Naive thymus-derived CD8-positive, alpha-beta T cell (primary cell): Measurements from ENCODE around the gene NCOR2. TPM values are rescaled to one million over a fixed set of nuclear protein-coding genes. Genes with fewer than 3 reads are reported as not detected.

Experiments
- ATAC-seq, 2 donors: fragments of 150-1000 bp; cut with Tn5 transposase in 1 of 2; sonication (Bioruptor Pico), chemical (Tn5 transposase) in 1 of 2; 1 replicate in 1 of 2; 2 replicates in 1 of 2; pipeline ENCODE4 v1.10.0; 2021; ENCODE audit warnings: mild to moderate bottlenecking in 2 of 2, moderate library complexity in 2 of 2
- POLR2A ChIA-PET: fragments of 350-600 bp; sonication (Branson Sonifier 250); formaldehyde crosslinking; loops from one replicate; lab custom pipeline; 2021; ENCODE audit warnings: antibody characterized with exemption; lab: Charles Lee
- DNase-seq, 10 donors: peaks; one replicate each; pipeline versions ENCODE4 v3.0.0 to v3.0.0-alpha.2; 2020 to 2022
- H3K27ac Mint-ChIP-seq, 10 donors: one replicate each; pipeline ENCODE4 v1.8.0; 2020 to 2022; ENCODE audit warnings: mild to moderate bottlenecking in 10 of 10, mixed read lengths in 10 of 10, moderate library complexity in 4 of 10, inconsistent platforms in 1 of 10
- H3K27me3 Mint-ChIP-seq, 5 donors: one replicate each; pipeline ENCODE4 v1.8.0; 2021 to 2022; ENCODE audit warnings: mixed read lengths in 5 of 5
- H3K36me3 Mint-ChIP-seq, 3 donors: one replicate each; pipeline ENCODE4 v1.8.0; 2020 to 2022; ENCODE audit warnings: mixed read lengths in 3 of 3, mild to moderate bottlenecking in 2 of 3, inconsistent platforms in 1 of 3
- H3K4me1 Mint-ChIP-seq, 4 donors: one replicate each; pipeline ENCODE4 v1.8.0; 2021 to 2022; ENCODE audit warnings: mixed read lengths in 4 of 4
- H3K4me3 Mint-ChIP-seq, 10 donors: one replicate each; pipeline ENCODE4 v1.8.0; 2020 to 2022; ENCODE audit warnings: mild to moderate bottlenecking in 10 of 10, mixed read lengths in 10 of 10, moderate library complexity in 6 of 10, inconsistent platforms in 1 of 10
- H3K9me3 Mint-ChIP-seq, 9 donors: one replicate each; pipeline ENCODE4 v1.8.0; 2020 to 2022; ENCODE audit warnings: mixed read lengths in 9 of 9, mild to moderate bottlenecking in 3 of 9, inconsistent platforms in 1 of 9, moderate library complexity in 1 of 9
- polyA plus RNA-seq, 3 donors: library from polyadenylated mRNA; unstranded; fragments of 300-500 nt; fragmentation: Illumina TruSeq; gene quantifications; one replicate each; pipeline ENCODE4 v1.2.3, GENCODE V29; 2021
- total RNA-seq, 8 experiments: library from RNA in 2 of 8; stranded (reverse) in 2 of 8; gene quantifications; one replicate each; pipeline ENCODE4 v1.2.3 and lab custom pipeline; 2021 to 2026

NCOR2 gene
- total and polyA plus RNA-seq, 5 experiments from 2014 or later, result 2.3 to 86.7 (median 18.7) TPM

- Mint-ChIP-seq H3K4me3 (peak overlapping the region in 2 of 10 donors; percentile 45 to 52), H3K9me3 (no peaks in the 10 kb centered on the region), H3K27me3 (no peaks in the 10 kb centered on the region), H3K4me1 (peaks cover 14 to 56% (median 50%) of the 10 kb centered on the region in 4 donors), H3K27ac (no peak overlapping the region), H3K36me3 (peaks cover 0 to 3% (median 0%) of the 10 kb centered on the region in 3 donors)
- POLR2A ChIA-PET, result interaction anchor here (0.5 to 2.1 kb wide), 2 partner anchors 8 to 744 kb away, joined by 4 to 5 read pairs; no protein-coding TSS in a partner anchor
- DNase-seq (no peak), ATAC-seq (no peak)
These were observed 5.2 kb downstream of the NCOR2 start for GRCh38 chr12:124562018-124562795.

GRCh38 chr12:124561231-124561630 lies 6.2 kb downstream of the NCOR2 start:
- POLR2A ChIA-PET, result no interaction called here
- peak overlapping the region in 4 of 10 donors; percentile 2 to 63 (median 9) for H3K27ac Mint-ChIP-seq
- H3K4me3 Mint-ChIP-seq, result peak overlapping the region in 2 of 10 donors; percentile 8 to 53
- H3K9me3 Mint-ChIP-seq, result no peaks in the 10 kb centered on the region
- ATAC-seq (no peak), DNase-seq (no peak)
- H3K36me3 Mint-ChIP-seq, result peaks cover 0 to 3% (median 0%) of the 10 kb centered on the region in 3 donors
- H3K4me1 Mint-ChIP-seq, result peaks cover 15 to 61% (median 55%) of the 10 kb centered on the region in 4 donors
- no peaks in the 10 kb centered on the region for H3K27me3 Mint-ChIP-seq

- Mint-ChIP-seq H3K4me1 (peaks cover 16 to 61% (median 55%) of the 10 kb centered on the region in 4 donors), H3K4me3 (peak overlapping the region in 1 of 10 donors; percentile 20), H3K27ac (peak overlapping the region in 2 of 10 donors; percentile 3 to 56), H3K36me3 (peaks cover 0 to 3% (median 0%) of the 10 kb centered on the region in 3 donors), H3K9me3 (no peaks in the 10 kb centered on the region), H3K27me3 (no peaks in the 10 kb centered on the region)
- ATAC-seq (no peak), DNase-seq (no peak)
- POLR2A ChIA-PET, result no interaction called here
These were observed 7.1 kb downstream of the NCOR2 start for GRCh38 chr12:124560146-124560890.

GRCh38 chr12:124559182-124560017 lies 8.0 kb downstream of the NCOR2 start:
- POLR2A ChIA-PET, result no interaction called here
- Mint-ChIP-seq H3K36me3 (peaks cover 0 to 3% (median 0%) of the 10 kb centered on the region in 3 donors), H3K27me3 (no peaks in the 10 kb centered on the region), H3K4me1 (peaks cover 21 to 64% (median 59%) of the 10 kb centered on the region in 4 donors), H3K9me3 (no peaks in the 10 kb centered on the region), H3K4me3 (no peak overlapping the region), H3K27ac (no peak overlapping the region)
- no peak for DNase-seq
- no peak for ATAC-seq

GRCh38 chr12:124558313-124558712 lies 9.1 kb downstream of the NCOR2 start:
- ATAC-seq (no peak), DNase-seq (no peak)
- Mint-ChIP-seq H3K4me3 (no peak overlapping the region), H3K4me1 (peaks cover 28 to 65% (median 59%) of the 10 kb centered on the region in 4 donors), H3K36me3 (peaks cover 0 to 3% (median 0%) of the 10 kb centered on the region in 3 donors), H3K27me3 (no peaks in the 10 kb centered on the region), H3K27ac (peak overlapping the region in 2 of 10 donors; percentile 15 to 57), H3K9me3 (no peaks in the 10 kb centered on the region)
- POLR2A ChIA-PET, result no interaction called here

GRCh38 chr12:124557518-124558223 lies 9.7 kb downstream of the NCOR2 start:
- Mint-ChIP-seq H3K27me3 (no peaks in the 10 kb centered on the region), H3K4me1 (peaks cover 32 to 65% (median 61%) of the 10 kb centered on the region in 4 donors), H3K9me3 (no peaks in the 10 kb centered on the region), H3K4me3 (no peak overlapping the region), H3K27ac (peak overlapping the region in 1 of 10 donors; percentile 73), H3K36me3 (peaks cover 0 to 3% (median 0%) of the 10 kb centered on the region in 3 donors)
- no peak for DNase-seq
- POLR2A ChIA-PET, result no interaction called here
- ATAC-seq, result no peak

GRCh38 chr12:124556896-124557501 lies 10.4 kb downstream of the NCOR2 start:
- ATAC-seq (no peak), DNase-seq (no peak)
- Mint-ChIP-seq H3K36me3 (peaks cover 0 to 3% (median 0%) of the 10 kb centered on the region in 3 donors), H3K27me3 (no peaks in the 10 kb centered on the region), H3K4me1 (peaks cover 29 to 66% (median 62%) of the 10 kb centered on the region in 4 donors), H3K27ac (peak overlapping the region in 3 of 10 donors; percentile 22 to 73 (median 36)), H3K9me3 (no peaks in the 10 kb centered on the region), H3K4me3 (peak overlapping the region in 1 of 10 donors; percentile 48)
- POLR2A ChIA-PET, result no interaction called here

GRCh38 chr12:124556074-124556466 lies 11.3 kb downstream of the NCOR2 start:
- POLR2A ChIA-PET, result no interaction called here
- no peaks in the 10 kb centered on the region for H3K9me3 Mint-ChIP-seq
- peak overlapping the region in 3 of 10 donors; percentile 65 to 79 (median 65) for H3K27ac Mint-ChIP-seq
- peaks cover 0 to 3% (median 0%) of the 10 kb centered on the region in 3 donors for H3K36me3 Mint-ChIP-seq
- H3K27me3 Mint-ChIP-seq, result no peaks in the 10 kb centered on the region
- no peak overlapping the region for H3K4me3 Mint-ChIP-seq
- ATAC-seq, result no peak
- peaks cover 29 to 69% (median 62%) of the 10 kb centered on the region in 4 donors for H3K4me1 Mint-ChIP-seq
- no peak for DNase-seq

GRCh38 chr12:124555168-124556073 lies 12.0 kb downstream of the NCOR2 start:
- peaks cover 33 to 69% (median 64%) of the 10 kb centered on the region in 4 donors for H3K4me1 Mint-ChIP-seq
- POLR2A ChIA-PET, result interaction anchor here (1.2 to 2.0 kb wide), 3 partner anchors 8 to 12 kb away, joined by 3 to 9 read pairs (median 5); partner anchors contain the start of gene NCOR2
- H3K4me3 Mint-ChIP-seq, result peak overlapping the region in 8 of 10 donors; percentile 50 to 78 (median 66)
- DNase-seq (no peak), ATAC-seq (peak; percentile 8 to 39)
- no peaks in the 10 kb centered on the region for H3K27me3 Mint-ChIP-seq
- peaks cover 0 to 3% (median 0%) of the 10 kb centered on the region in 3 donors for H3K36me3 Mint-ChIP-seq
- H3K27ac Mint-ChIP-seq, result peak overlapping the region in 4 of 10 donors; percentile 22 to 65 (median 46)
- no peaks in the 10 kb centered on the region for H3K9me3 Mint-ChIP-seq

GRCh38 chr12:124554429-124555029 lies 12.9 kb downstream of the NCOR2 start:
- Mint-ChIP-seq H3K36me3 (peaks cover 0 to 3% (median 0%) of the 10 kb centered on the region in 3 donors), H3K4me3 (peak overlapping the region in 9 of 10 donors; percentile 48 to 83 (median 69)), H3K27me3 (no peaks in the 10 kb centered on the region), H3K9me3 (no peaks in the 10 kb centered on the region), H3K27ac (peak overlapping the region in 4 of 10 donors; percentile 41 to 61 (median 45)), H3K4me1 (peaks cover 39 to 76% (median 71%) of the 10 kb centered on the region in 4 donors)
- DNase-seq, result peak in 2 of 10 donors; percentile 29
- peak; percentile 66 to 73 for ATAC-seq
- POLR2A ChIA-PET, result interaction anchor here (1.2 to 2.0 kb wide), 3 partner anchors 9 to 13 kb away, joined by 3 to 9 read pairs (median 5); partner anchors contain the start of gene NCOR2
